GM12878 (cell line): Measurements from ENCODE around the gene RPTN.

Experiments used
- HDAC2 ChIP-seq: fragments of 200-600 bp; sonication (generic); IDR thresholded peaks from 2 replicates; pipeline ENCODE4 v1.6.1; 2017
- MEF2A ChIP-seq: IDR thresholded peaks from 2 replicates; pipeline ENCODE4 v1.6.1; 2011; ENCODE audit warnings: low read depth, mild to moderate bottlenecking, low read length, moderate library complexity; ENCODE audit not compliant: insufficient read depth
- NFXL1 ChIP-seq: fragments of 450-650 bp; IDR thresholded peaks from 2 replicates; pipeline ENCODE4 v1.6.1; 2017; ENCODE audit warnings: antibody characterized with exemption, mild to moderate bottlenecking, borderline replicate concordance
- PBX3 ChIP-seq: IDR thresholded peaks from 2 replicates; pipeline ENCODE4 v1.6.1; 2011; ENCODE audit warnings: mild to moderate bottlenecking, low read depth, low read length, moderate library complexity; ENCODE audit not compliant: insufficient replicate concordance
- POLR2AphosphoS5 ChIP-seq: IDR thresholded peaks from 2 replicates; pipeline ENCODE4 v1.6.1; 2011; ENCODE audit warnings: mild to moderate bottlenecking, low read length, inconsistent platforms
- TF ChIP-seq, protein P1 (sequence below), 3 experiments: IDR thresholded peaks in 2 of 3; conservative IDR thresholded peaks in 1 of 3; 2 replicates each; pipeline ENCODE4 v1.5.1; 2011; ENCODE audit warnings: low read depth in 3 of 3, low read length in 3 of 3, mild to moderate bottlenecking in 3 of 3, control low read depth in 2 of 3, moderate library complexity in 2 of 3, inconsistent platforms in 1 of 3, mixed read lengths in 1 of 3; ENCODE audit not compliant: control insufficient read depth in 2 of 3, insufficient read depth in 1 of 3; ENCODE audit errors: extremely low read depth in 1 of 3

- TF ChIP-seq, protein P1, sequence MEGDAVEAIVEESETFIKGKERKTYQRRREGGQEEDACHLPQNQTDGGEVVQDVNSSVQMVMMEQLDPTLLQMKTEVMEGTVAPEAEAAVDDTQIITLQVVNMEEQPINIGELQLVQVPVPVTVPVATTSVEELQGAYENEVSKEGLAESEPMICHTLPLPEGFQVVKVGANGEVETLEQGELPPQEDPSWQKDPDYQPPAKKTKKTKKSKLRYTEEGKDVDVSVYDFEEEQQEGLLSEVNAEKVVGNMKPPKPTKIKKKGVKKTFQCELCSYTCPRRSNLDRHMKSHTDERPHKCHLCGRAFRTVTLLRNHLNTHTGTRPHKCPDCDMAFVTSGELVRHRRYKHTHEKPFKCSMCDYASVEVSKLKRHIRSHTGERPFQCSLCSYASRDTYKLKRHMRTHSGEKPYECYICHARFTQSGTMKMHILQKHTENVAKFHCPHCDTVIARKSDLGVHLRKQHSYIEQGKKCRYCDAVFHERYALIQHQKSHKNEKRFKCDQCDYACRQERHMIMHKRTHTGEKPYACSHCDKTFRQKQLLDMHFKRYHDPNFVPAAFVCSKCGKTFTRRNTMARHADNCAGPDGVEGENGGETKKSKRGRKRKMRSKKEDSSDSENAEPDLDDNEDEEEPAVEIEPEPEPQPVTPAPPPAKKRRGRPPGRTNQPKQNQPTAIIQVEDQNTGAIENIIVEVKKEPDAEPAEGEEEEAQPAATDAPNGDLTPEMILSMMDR (IDR thresholded peaks at IDR 0.05 in 2 of 3, conservative IDR thresholded peaks at IDR 0.05 in 1 of 3; ENCODE audit: control insufficient read depth in 2 of 3, extremely low read depth in 1 of 3, insufficient read depth in 1 of 3, low read depth in 3 of 3, low read length in 3 of 3): no peak
- TF ChIP-seq NFXL1 (no peak), MEF2A (no peak), POLR2AphosphoS5 (no peak), HDAC2 (no peak), PBX3 (no peak)
Observed at GRCh38 chr1:152145769-152146168, 13.3 kb downstream of the RPTN start.
